ENCODE data around the gene RHOH. TPM values are rescaled to one million over a fixed set of nuclear protein-coding genes. Genes with fewer than 3 reads are reported as not detected.

RHOH gene
- total and polyA plus RNA-seq, 9 of the 15 experiments (the other 6 are each of a cell fraction or from before 2014, with no cell fraction given): 14.3 to 37.7 (median 23.2) TPM

- TF ChIP-seq CBX3 (IDR thresholded peaks at IDR 0.05; ENCODE audit: borderline replicate concordance in 1 of 2, low read length in 2 of 2) (no peak), DDX20 (tag; IDR thresholded peaks at IDR 0.05; ENCODE audit: low read depth) (no peak), SMAD3 (CRISPR knock-in tag; conservative IDR thresholded peaks at IDR 0.05) (no peak), SRSF3 (IDR thresholded peaks at IDR 0.05; ENCODE audit: insufficient read depth, low read length) (no peak), PPARD (CRISPR knock-in tag; IDR thresholded peaks at IDR 0.05) (no peak), PRPF4 (IDR thresholded peaks at IDR 0.05; ENCODE audit: insufficient read depth, low read depth, low read length, poor library complexity, severe bottlenecking) (no peak), ZNF165 (CRISPR knock-in tag; IDR thresholded peaks at IDR 0.05; ENCODE audit: borderline replicate concordance) (no peak), PYGO2 (tag; IDR thresholded peaks at IDR 0.05) (no peak), NR4A1 (CRISPR knock-in tag; IDR thresholded peaks at IDR 0.05) (no peak), NR4A1 (tag; IDR thresholded peaks at IDR 0.05) (no peak), MYNN (IDR thresholded peaks at IDR 0.05) (no peak), MYNN (CRISPR knock-in tag; IDR thresholded peaks at IDR 0.05) (no peak), FOXK1 (CRISPR knock-in tag; IDR thresholded peaks at IDR 0.05; ENCODE audit: borderline replicate concordance) (no peak), EWSR1 (IDR thresholded peaks at IDR 0.05; ENCODE audit: borderline replicate concordance, low read depth, partially characterized antibody) (no peak), RB1 (IDR thresholded peaks at IDR 0.05; ENCODE audit: low read depth) (no peak), ZNF217 (CRISPR knock-in tag; IDR thresholded peaks at IDR 0.05) (no peak), THRAP3 (IDR thresholded peaks at IDR 0.05; ENCODE audit: borderline replicate concordance) (no peak), ELF2 (CRISPR knock-in tag; IDR thresholded peaks at IDR 0.05) (no peak), ZNF507 (tag; conservative IDR thresholded peaks at IDR 0.05) (no peak), HDAC3 (IDR thresholded peaks at IDR 0.05; ENCODE audit: borderline replicate concordance, partially characterized antibody) (no peak), TBP (optimal IDR thresholded peaks at IDR 0.05; ENCODE audit: low read depth, low read length) (no peak)
- TF ChIP-seq, protein P1, sequence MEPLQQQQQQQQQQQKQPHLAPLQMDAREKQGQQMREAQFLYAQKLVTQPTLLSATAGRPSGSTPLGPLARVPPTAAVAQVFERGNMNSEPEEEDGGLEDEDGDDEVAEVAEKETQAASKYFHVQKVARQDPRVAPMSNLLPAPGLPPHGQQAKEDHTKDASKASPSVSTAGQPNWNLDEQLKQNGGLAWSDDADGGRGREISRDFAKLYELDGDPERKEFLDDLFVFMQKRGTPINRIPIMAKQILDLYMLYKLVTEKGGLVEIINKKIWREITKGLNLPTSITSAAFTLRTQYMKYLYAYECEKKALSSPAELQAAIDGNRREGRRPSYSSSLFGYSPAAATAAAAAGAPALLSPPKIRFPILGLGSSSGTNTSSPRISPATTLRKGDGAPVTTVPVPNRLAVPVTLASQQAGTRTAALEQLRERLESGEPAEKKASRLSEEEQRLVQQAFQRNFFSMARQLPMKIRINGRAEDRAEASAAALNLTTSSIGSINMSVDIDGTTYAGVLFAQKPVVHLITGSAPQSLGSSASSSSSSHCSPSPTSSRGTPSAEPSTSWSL (CRISPR knock-in tag; IDR thresholded peaks at IDR 0.05; ENCODE audit: borderline replicate concordance): no peak
- TF ChIP-seq, protein P2, sequence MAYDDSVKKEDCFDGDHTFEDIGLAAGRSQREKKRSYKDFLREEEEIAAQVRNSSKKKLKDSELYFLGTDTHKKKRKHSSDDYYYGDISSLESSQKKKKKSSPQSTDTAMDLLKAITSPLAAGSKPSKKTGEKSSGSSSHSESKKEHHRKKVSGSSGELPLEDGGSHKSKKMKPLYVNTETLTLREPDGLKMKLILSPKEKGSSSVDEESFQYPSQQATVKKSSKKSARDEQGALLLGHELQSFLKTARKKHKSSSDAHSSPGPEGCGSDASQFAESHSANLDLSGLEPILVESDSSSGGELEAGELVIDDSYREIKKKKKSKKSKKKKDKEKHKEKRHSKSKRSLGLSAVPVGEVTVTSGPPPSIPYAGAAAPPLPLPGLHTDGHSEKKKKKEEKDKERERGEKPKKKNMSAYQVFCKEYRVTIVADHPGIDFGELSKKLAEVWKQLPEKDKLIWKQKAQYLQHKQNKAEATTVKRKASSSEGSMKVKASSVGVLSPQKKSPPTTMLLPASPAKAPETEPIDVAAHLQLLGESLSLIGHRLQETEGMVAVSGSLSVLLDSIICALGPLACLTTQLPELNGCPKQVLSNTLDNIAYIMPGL (CRISPR knock-in tag; IDR thresholded peaks at IDR 0.05): no peak
- TF ChIP-seq, protein P3, sequence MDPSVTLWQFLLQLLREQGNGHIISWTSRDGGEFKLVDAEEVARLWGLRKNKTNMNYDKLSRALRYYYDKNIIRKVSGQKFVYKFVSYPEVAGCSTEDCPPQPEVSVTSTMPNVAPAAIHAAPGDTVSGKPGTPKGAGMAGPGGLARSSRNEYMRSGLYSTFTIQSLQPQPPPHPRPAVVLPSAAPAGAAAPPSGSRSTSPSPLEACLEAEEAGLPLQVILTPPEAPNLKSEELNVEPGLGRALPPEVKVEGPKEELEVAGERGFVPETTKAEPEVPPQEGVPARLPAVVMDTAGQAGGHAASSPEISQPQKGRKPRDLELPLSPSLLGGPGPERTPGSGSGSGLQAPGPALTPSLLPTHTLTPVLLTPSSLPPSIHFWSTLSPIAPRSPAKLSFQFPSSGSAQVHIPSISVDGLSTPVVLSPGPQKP (CRISPR knock-in tag; IDR thresholded peaks at IDR 0.05): no peak
- TF ChIP-seq, protein P4, sequence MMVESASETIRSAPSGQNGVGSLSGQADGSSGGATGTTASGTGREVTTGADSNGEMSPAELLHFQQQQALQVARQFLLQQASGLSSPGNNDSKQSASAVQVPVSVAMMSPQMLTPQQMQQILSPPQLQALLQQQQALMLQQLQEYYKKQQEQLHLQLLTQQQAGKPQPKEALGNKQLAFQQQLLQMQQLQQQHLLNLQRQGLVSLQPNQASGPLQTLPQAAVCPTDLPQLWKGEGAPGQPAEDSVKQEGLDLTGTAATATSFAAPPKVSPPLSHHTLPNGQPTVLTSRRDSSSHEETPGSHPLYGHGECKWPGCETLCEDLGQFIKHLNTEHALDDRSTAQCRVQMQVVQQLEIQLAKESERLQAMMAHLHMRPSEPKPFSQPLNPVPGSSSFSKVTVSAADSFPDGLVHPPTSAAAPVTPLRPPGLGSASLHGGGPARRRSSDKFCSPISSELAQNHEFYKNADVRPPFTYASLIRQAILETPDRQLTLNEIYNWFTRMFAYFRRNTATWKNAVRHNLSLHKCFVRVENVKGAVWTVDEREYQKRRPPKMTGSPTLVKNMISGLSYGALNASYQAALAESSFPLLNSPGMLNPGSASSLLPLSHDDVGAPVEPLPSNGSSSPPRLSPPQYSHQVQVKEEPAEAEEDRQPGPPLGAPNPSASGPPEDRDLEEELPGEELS (CRISPR knock-in tag; IDR thresholded peaks at IDR 0.05; ENCODE audit: borderline replicate concordance): no peak
Observed at GRCh38 chr4:40264497-40264896, 67.7 kb downstream of the RHOH start (continued).

Measured in K562 (cell line).